ENCODE data around the gene CTTN.

DNA sequence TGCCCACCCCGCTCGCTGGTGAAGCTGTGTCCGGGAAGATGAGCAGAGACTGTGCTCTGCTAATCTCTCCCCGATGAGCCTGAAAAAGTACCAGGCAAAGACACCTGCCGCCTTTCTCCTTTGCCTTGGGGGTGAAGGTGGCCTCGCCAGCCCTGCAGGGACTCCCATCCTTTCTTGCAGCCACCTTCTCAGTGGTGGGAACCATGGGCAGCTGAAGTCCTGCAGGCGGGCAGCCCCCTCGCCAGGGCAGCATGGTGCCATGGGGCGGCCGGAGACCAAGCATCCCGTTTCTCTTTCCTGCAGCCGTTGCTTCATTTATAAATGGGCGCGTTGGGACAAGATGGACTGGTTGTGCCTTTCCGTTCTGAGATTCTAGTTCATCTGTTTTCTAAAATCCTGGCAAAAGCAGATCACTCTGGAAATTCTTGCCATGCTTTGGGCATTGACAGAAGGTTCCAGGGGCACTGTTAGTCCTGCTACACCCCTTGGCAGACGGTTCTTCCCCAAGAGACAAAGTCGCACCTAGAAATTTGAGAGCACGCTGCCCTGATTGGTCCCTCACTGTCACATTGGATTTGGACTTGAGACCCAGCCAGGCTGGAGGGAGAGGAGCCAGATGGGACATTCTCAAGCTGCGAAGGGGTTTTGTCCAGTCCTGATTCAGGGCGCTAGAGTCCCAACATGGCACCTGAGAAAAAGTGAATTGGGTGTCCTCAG lies 7.5 kb downstream of the CTTN start:
- no peak for TF ChIP-seq PTBP1 (IDR thresholded peaks at IDR 0.05; ENCODE audit: low read depth, low read length)
- no peak for TF ChIP-seq TRIM28 (IDR thresholded peaks at IDR 0.05)
- TF ChIP-seq, protein P1, sequence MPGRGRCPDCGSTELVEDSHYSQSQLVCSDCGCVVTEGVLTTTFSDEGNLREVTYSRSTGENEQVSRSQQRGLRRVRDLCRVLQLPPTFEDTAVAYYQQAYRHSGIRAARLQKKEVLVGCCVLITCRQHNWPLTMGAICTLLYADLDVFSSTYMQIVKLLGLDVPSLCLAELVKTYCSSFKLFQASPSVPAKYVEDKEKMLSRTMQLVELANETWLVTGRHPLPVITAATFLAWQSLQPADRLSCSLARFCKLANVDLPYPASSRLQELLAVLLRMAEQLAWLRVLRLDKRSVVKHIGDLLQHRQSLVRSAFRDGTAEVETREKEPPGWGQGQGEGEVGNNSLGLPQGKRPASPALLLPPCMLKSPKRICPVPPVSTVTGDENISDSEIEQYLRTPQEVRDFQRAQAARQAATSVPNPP (IDR thresholded peaks at IDR 0.05; ENCODE audit: borderline replicate concordance, insufficient read depth, insufficient read length): no peak

All from K562 (cell line).